ENCODE measurements around the gene CIAPIN1.

The CIAPIN1 gene

DNA sequence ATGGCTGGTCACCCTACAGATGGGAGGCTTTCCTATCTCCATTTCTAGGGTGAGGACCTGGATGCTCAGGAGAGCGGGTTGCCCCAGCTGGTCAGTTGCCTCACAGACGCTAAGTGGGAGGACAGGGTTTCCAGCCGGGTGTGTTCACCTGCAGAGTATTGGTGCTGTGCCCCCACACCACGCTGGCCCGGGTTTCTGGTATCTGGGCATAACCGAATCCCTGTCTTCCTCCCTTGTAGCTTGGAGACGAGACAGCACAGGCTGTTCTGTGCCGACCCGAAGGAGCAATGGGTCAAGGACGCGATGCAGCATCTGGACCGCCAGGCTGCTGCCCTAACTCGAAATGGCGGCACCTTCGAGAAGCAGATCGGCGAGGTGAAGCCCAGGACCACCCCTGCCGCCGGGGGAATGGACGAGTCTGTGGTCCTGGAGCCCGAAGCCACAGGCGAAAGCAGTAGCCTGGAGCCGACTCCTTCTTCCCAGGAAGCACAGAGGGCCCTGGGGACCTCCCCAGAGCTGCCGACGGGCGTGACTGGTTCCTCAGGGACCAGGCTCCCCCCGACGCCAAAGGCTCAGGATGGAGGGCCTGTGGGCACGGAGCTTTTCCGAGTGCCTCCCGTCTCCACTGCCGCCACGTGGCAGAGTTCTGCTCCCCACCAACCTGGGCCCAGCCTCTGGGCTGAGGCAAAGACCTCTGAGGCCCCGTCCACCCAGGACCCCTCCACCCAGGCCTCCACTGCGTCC, 65.2 kb downstream of the CIAPIN1 start:
- DNase-seq: no peak

DNA sequence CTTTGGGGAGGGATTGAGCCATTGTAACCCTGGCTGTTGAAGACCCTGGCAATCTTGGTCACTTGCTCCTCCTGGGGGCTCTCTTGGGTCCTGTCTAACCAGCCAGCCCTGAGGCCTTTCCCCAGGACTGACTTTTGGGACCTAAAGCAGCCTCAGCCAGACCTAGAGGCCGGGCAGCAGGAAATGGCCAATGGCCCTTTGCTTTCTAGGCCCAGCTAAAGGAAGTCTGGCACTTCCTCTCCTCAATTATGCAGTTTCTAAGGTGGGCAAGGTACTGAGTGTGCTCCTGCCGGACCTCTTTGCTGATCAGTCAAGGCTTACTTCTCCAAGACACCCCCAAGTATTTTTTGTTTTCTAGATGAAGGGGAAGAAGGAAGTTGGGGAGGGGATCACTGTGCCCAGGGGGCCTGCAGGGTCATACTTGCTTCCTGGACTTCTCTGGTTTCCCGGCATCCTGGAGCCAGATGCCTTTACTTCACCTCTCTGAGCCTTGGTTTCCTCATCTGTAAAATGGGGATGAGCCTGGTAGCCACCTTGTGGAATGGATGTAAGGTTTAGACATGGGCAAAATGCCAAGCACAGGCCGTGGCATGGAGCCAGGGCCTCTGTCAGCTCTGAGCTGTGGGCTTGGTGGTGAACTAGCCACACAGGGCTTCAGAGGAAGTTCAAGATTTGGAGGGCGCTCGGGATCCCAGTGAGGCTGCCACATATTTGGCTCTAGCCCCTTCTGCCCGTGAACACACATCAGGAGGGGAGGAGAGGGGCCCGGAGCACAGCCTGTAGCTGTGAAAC, 66.3 kb downstream of the CIAPIN1 start:
- DNase-seq: no peak

DNA sequence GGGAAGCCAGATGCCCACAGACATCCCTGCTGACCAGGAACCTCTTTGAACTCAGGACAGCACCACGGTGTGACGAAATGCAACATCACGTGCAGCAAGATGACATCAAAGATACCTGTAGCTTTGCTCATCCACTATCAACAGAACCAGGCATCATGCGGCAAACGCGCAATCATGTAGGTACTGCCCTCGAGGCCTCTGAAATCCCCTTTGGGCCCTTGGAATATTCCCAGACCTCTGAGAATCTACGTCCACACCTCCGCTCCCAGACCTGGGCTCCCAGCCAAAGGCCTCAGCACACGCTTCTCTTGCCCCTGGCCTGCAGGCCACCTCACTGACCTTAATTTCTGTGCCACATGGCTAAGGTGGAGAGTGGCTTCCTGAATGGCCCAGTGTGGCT, 67.6 kb downstream of the CIAPIN1 start:
- DNase-seq: no peak

Data from activated CD8-positive, alpha-beta memory T cell treated with anti-CD3 and anti-CD28 coated beads for 24 hours (primary cell).